Stomach (tissue), 4 donors: ENCODE data around the gene ACO2.

Experiments used
- POLR2A ChIP-seq, 4 donors: fragments of 450-650 bp; IDR thresholded peaks; one replicate each; pipeline ENCODE4 v1.6.1; 2016; ENCODE audit warnings: antibody characterized with exemption in 4 of 4, control low read depth in 2 of 4, mild to moderate bottlenecking in 1 of 4, moderate library complexity in 1 of 4
- POLR2AphosphoS5 ChIP-seq, 3 donors: sonication (generic); formaldehyde crosslinking; IDR thresholded peaks; one replicate each; pipeline ENCODE4 v1.6.1; 2016; ENCODE audit warnings: antibody characterized with exemption in 3 of 3
- TF ChIP-seq, protein P1 (sequence below), 7 experiments: fragments of 450-650 bp in 4 of 7; fragments of 200-600 bp in 3 of 7; sonication (generic) in 3 of 7; IDR thresholded peaks; one replicate each; pipeline ENCODE4 v1.5.1; 2016 to 2019; ENCODE audit warnings: antibody characterized with exemption in 7 of 7, control low read depth in 2 of 7, mild to moderate bottlenecking in 1 of 7

DNA sequence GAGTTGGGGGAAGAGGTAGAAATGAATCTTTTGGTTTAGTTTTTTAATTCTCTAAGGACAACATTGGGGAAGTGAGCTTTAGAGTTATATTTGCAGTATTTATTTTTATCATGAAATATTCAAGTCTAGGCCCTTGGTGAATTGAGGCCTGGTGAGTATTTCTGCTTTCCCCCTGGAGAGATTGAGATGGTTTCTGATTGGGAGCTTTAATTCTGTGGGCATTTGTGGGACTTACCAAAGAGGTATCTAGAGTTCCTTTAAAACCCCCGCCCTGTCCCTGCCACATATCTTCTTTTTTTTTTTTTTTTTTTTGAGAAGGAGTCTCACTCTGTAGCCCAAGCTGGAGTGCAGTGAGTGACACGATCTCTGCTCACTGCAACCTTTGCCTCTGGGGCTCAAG lies 9.6 kb downstream of the ACO2 start:
- no peak for TF ChIP-seq POLR2A (IDR thresholded peaks at IDR 0.05)
- TF ChIP-seq, protein P1, sequence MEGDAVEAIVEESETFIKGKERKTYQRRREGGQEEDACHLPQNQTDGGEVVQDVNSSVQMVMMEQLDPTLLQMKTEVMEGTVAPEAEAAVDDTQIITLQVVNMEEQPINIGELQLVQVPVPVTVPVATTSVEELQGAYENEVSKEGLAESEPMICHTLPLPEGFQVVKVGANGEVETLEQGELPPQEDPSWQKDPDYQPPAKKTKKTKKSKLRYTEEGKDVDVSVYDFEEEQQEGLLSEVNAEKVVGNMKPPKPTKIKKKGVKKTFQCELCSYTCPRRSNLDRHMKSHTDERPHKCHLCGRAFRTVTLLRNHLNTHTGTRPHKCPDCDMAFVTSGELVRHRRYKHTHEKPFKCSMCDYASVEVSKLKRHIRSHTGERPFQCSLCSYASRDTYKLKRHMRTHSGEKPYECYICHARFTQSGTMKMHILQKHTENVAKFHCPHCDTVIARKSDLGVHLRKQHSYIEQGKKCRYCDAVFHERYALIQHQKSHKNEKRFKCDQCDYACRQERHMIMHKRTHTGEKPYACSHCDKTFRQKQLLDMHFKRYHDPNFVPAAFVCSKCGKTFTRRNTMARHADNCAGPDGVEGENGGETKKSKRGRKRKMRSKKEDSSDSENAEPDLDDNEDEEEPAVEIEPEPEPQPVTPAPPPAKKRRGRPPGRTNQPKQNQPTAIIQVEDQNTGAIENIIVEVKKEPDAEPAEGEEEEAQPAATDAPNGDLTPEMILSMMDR (IDR thresholded peaks at IDR 0.05): no peak
- no peak for TF ChIP-seq POLR2AphosphoS5 (IDR thresholded peaks at IDR 0.05)
